H1 (cell line): ENCODE measurements around the gene CENPA. TPM values are rescaled to one million over a fixed set of nuclear protein-coding genes. Genes with fewer than 3 reads are reported as not detected.

Source experiments
- CTCF ChIA-PET: fragments of 300-600 bp; sonication (Branson Sonifier 250); formaldehyde crosslinking; loops from one replicate; lab custom pipeline; 2021; ENCODE audit not compliant: partially characterized antibody; lab: Charles Lee
- POLR2A ChIA-PET: fragments of 300-600 bp; sonication (Branson Sonifier 250); formaldehyde crosslinking; loops from one replicate; lab custom pipeline; 2021; ENCODE audit warnings: inconsistent platforms; ENCODE audit not compliant: partially characterized antibody; lab: Charles Lee
- DNase-seq, 2 experiments: peaks; one replicate each; pipeline versions ENCODE4 v3.0.0 to v3.0.0-alpha.2; 2010 to 2022; ENCODE audit warnings: low spot score in 2 of 2, low read depth in 1 of 2, mixed read lengths in 1 of 2
- FAIRE-seq: peaks from 2 replicates; lab custom pipeline; 2011; peaks lifted over from hg19 to GRCh38; lab: Jason Lieb, UNC
- H2AFZ ChIP-seq: 2 replicates; pipeline ENCODE4 v1.8.1; 2012; ENCODE audit warnings: low read length, inconsistent platforms
- H2AK5ac ChIP-seq: 2 replicates; pipeline ENCODE4 v1.6.1; 2013; ENCODE audit warnings: low read depth, low read length
- H2BK120ac ChIP-seq: replicated peaks from 2 replicates; pipeline ENCODE3; 2013; ENCODE audit warnings: low read depth, low read length, inconsistent platforms
- H2BK12ac ChIP-seq: 2 replicates; pipeline ENCODE4 v1.6.1; 2013; ENCODE audit warnings: low read depth, low read length
- H2BK15ac ChIP-seq: 2 replicates; pipeline ENCODE4 v1.6.1; 2013; ENCODE audit warnings: low read length
- H2BK20ac ChIP-seq: 2 replicates; pipeline ENCODE4 v1.6.1; 2013; ENCODE audit warnings: low read length
- H2BK5ac ChIP-seq: 2 replicates; pipeline ENCODE4 v1.6.1; 2013; ENCODE audit warnings: low read depth, low read length
- H3K14ac ChIP-seq: 2 replicates; pipeline ENCODE4 v1.6.1; 2013; ENCODE audit warnings: inconsistent platforms; ENCODE audit not compliant: insufficient read length
- H3K18ac ChIP-seq: 2 replicates; pipeline ENCODE4 v1.6.1; 2013; ENCODE audit warnings: low read length; ENCODE audit errors: extremely low read depth
- H3K23ac ChIP-seq: 2 replicates; pipeline ENCODE4 v1.6.1; 2013; ENCODE audit warnings: inconsistent platforms; ENCODE audit not compliant: insufficient read length
- H3K23me2 ChIP-seq: 2 replicates; pipeline ENCODE4 v1.6.1; 2013; ENCODE audit warnings: low read depth, low read length
- H3K27ac ChIP-seq: 2 replicates; pipeline ENCODE4 v1.6.1; 2011; ENCODE audit warnings: low read depth, low read length, inconsistent platforms
- H3K27me3 ChIP-seq, 4 experiments: replicated peaks in 1 of 4; 1 replicate in 1 of 4; 2 replicates in 3 of 4; pipeline versions ENCODE4 v1.6.1 to v1.8.1; 2011 to 2013; ENCODE audit warnings: low read length in 3 of 4, mild to moderate bottlenecking in 3 of 4, inconsistent platforms in 2 of 4, mixed read lengths in 2 of 4, moderate library complexity in 1 of 4; ENCODE audit not compliant: control insufficient read depth in 3 of 4, insufficient read depth in 3 of 4; ENCODE audit errors: extremely low read depth in 1 of 4
- H3K36me3 ChIP-seq, 4 experiments: 2 replicates each; pipeline versions ENCODE4 v1.6.1 to v1.8.1; 2011 to 2013; ENCODE audit warnings: mild to moderate bottlenecking in 4 of 4, low read length in 3 of 4, moderate library complexity in 2 of 4, control low read depth in 1 of 4, inconsistent platforms in 1 of 4; ENCODE audit not compliant: insufficient read depth in 4 of 4, control insufficient read depth in 2 of 4
- H3K4ac ChIP-seq: replicated peaks from 2 replicates; pipeline ENCODE3; 2013; ENCODE audit warnings: low read length, low read depth, mixed read lengths, inconsistent platforms; ENCODE audit not compliant: insufficient read length
- H3K4me1 ChIP-seq, 4 experiments: replicated peaks in 1 of 4; 1 replicate in 1 of 4; 2 replicates in 3 of 4; pipeline versions ENCODE4 v1.6.1 to v1.8.1; 2011 to 2013; ENCODE audit warnings: low read length in 3 of 4, inconsistent platforms in 2 of 4, mixed read lengths in 1 of 4; ENCODE audit not compliant: insufficient read depth in 4 of 4, control insufficient read depth in 3 of 4
- H3K4me2 ChIP-seq, 2 experiments: 2 replicates each; pipeline versions ENCODE4 v1.6.1 to v1.8.1; 2011 to 2013; ENCODE audit warnings: low read depth in 2 of 2, low read length in 2 of 2, control low read depth in 1 of 2, inconsistent platforms in 1 of 2, mild to moderate bottlenecking in 1 of 2; ENCODE audit not compliant: insufficient read depth in 1 of 2
- H3K4me3 ChIP-seq, 4 experiments: fragments of 200-600, 300-600 bp in 1 of 4; sonication (generic), shearing (Covaris generic), sonication (Bioruptor Twin) in 1 of 4; 2 replicates each; pipeline versions ENCODE4 v1.5.1 to v1.8.1; 2011 to 2016; ENCODE audit warnings: low read length in 4 of 4, low read depth in 3 of 4, control low read depth in 2 of 4, inconsistent platforms in 2 of 4, mild to moderate bottlenecking in 2 of 4, mixed read lengths in 1 of 4, moderate library complexity in 1 of 4; ENCODE audit not compliant: insufficient read depth in 2 of 4; ENCODE audit errors: extremely low read depth in 1 of 4
- H3K56ac ChIP-seq: replicated peaks from 2 replicates; pipeline ENCODE3; 2013; ENCODE audit warnings: low read depth, mild to moderate bottlenecking, mixed read lengths, low read length, inconsistent platforms; ENCODE audit not compliant: insufficient read length
- H3K79me1 ChIP-seq: 2 replicates; pipeline ENCODE4 v1.6.1; 2013; ENCODE audit warnings: low read depth, low read length, control low read depth
- H3K79me2 ChIP-seq, 2 experiments: 2 replicates each; pipeline versions ENCODE4 v1.6.1 to v1.8.1; 2012 to 2013; ENCODE audit warnings: low read length in 2 of 2, mild to moderate bottlenecking in 2 of 2, inconsistent platforms in 1 of 2; ENCODE audit not compliant: insufficient read depth in 2 of 2, control insufficient read depth in 1 of 2
- H3K9ac ChIP-seq, 4 experiments: replicated peaks in 1 of 4; 1 replicate in 1 of 4; 2 replicates in 3 of 4; pipeline versions ENCODE4 v1.6.1 to v1.8.1; 2011 to 2013; ENCODE audit warnings: low read depth in 3 of 4, low read length in 3 of 4, control low read depth in 2 of 4, mild to moderate bottlenecking in 2 of 4, moderate library complexity in 2 of 4, inconsistent platforms in 1 of 4; ENCODE audit errors: extremely low read depth in 1 of 4
- H3K9me3 ChIP-seq, 2 experiments: 2 replicates each; pipeline versions ENCODE4 v1.6.1 to v1.8.1; 2012 to 2013; ENCODE audit warnings: mild to moderate bottlenecking in 2 of 2, moderate library complexity in 2 of 2, control low read depth in 1 of 2, inconsistent platforms in 1 of 2, low read depth in 1 of 2, low read length in 1 of 2, mixed read lengths in 1 of 2; ENCODE audit not compliant: insufficient read depth in 2 of 2
- H4K20me1 ChIP-seq, 2 experiments: replicated peaks in 1 of 2; 2 replicates each; pipeline versions ENCODE3 to v1.8.1; 2011 to 2013; ENCODE audit warnings: inconsistent platforms in 2 of 2, low read length in 2 of 2, mild to moderate bottlenecking in 1 of 2; ENCODE audit not compliant: insufficient read depth in 2 of 2, control insufficient read depth in 1 of 2
- H4K5ac ChIP-seq: 2 replicates; pipeline ENCODE4 v1.6.1; 2013; ENCODE audit warnings: low read length, low read depth, mixed read lengths, inconsistent platforms; ENCODE audit not compliant: insufficient read length
- H4K8ac ChIP-seq: 2 replicates; pipeline ENCODE4 v1.8.0; 2013; ENCODE audit warnings: mild to moderate bottlenecking, moderate library complexity, low read length, inconsistent platforms; ENCODE audit not compliant: insufficient read depth; ENCODE audit errors: extremely low read depth
- H4K91ac ChIP-seq: replicated peaks from 2 replicates; pipeline ENCODE3; 2013; ENCODE audit warnings: low read length, mixed read lengths, inconsistent platforms; ENCODE audit not compliant: insufficient read length
- BACH1 ChIP-seq: IDR thresholded peaks from 2 replicates; pipeline ENCODE4 v1.6.1; 2012; ENCODE audit warnings: low read length, improper control_type of control experiment
- BRCA1 ChIP-seq: IDR thresholded peaks from 2 replicates; pipeline ENCODE4 v1.6.1; 2012; ENCODE audit warnings: low read depth, low read length, improper control_type of control experiment
- CHD2 ChIP-seq: IDR thresholded peaks from 2 replicates; pipeline ENCODE4 v1.6.1; 2012; ENCODE audit warnings: low read length, improper control_type of control experiment
- CTBP2 ChIP-seq: IDR thresholded peaks from 2 replicates; pipeline ENCODE4 v1.7.0; 2011; ENCODE audit warnings: borderline replicate concordance, mild to moderate bottlenecking, moderate library complexity, mixed read lengths, low read length; ENCODE audit not compliant: insufficient read depth, insufficient read length
- FOSL1 ChIP-seq: IDR thresholded peaks from 2 replicates; pipeline ENCODE4 v1.6.1; 2011; ENCODE audit warnings: mild to moderate bottlenecking, low read depth, low read length, moderate library complexity; ENCODE audit not compliant: insufficient read depth
- JUND ChIP-seq: IDR thresholded peaks from 2 replicates; pipeline ENCODE4 v1.6.1; 2011; ENCODE audit warnings: mild to moderate bottlenecking, improper control_type of control experiment, low read length
- KDM5A ChIP-seq: fragments of 200-600 bp; IDR thresholded peaks from 2 replicates; pipeline ENCODE4 v1.7.1; 2012; ENCODE audit warnings: mild to moderate bottlenecking, low read length, inconsistent platforms, mixed read lengths
- NRF1 ChIP-seq: IDR thresholded peaks from 2 replicates; pipeline ENCODE4 v1.6.1; 2011; ENCODE audit warnings: mild to moderate bottlenecking, low read depth, low read length, improper control_type of control experiment
- SIX5 ChIP-seq: IDR thresholded peaks from 2 replicates; pipeline ENCODE4 v1.6.1; 2011; ENCODE audit warnings: mild to moderate bottlenecking, low read depth, low read length
- SP1 ChIP-seq: IDR thresholded peaks from 2 replicates; pipeline ENCODE4 v1.6.1; 2011; ENCODE audit warnings: low read depth, low read length
- WGBS, 2 experiments: shearing (Covaris generic) in 1 of 2; methylation state at CpG; one replicate each; pipeline versions ENCODE4 v1.1.6 to v1.1.7; 2013 to 2015; ENCODE audit warnings: low lambda C conversion rate in 2 of 2, mixed read lengths in 2 of 2, inconsistent platforms in 1 of 2, low coverage in 1 of 2, missing lambda C conversion rate in 1 of 2; ENCODE audit not compliant: insufficient replicate concordance in 2 of 2, insufficient coverage in 1 of 2, insufficient read length in 1 of 2; ENCODE audit errors: extremely low coverage in 1 of 2, missing lambda C conversion rate in 1 of 2; 5-methylcytosine and 5-hydroxymethylcytosine counted together
- polyA plus RNA-seq, 7 experiments: library from polyadenylated mRNA; depleted of rRNA in 3 of 7; stranded (reverse) in 5 of 7; unstranded in 2 of 7; fragments of >200 nt in 5 of 7; fragments of 200-250 nt in 2 of 7; gene quantifications; 1 replicate in 5 of 7; 2 replicates in 1 of 7; 4 replicates in 1 of 7; pipeline versions ENCODE4 v1.2.1 to v1.2.3, GENCODE V29; 2011 to 2013; ENCODE audit warnings: missing spikeins in 2 of 7, mixed read lengths in 2 of 7
- total RNA-seq: library from RNA; stranded (reverse); fragmentation: NEBNext Ultra II Directional; extraction: Animal tissue kit (Norgen Biotek cat#: 25700); gene quantifications from 2 replicates; pipeline ENCODE4 v1.2.1, GENCODE V29; 2021
- TF ChIP-seq, protein P1 (sequence below), 3 experiments: IDR thresholded peaks; 1 replicate in 2 of 3; 2 replicates in 1 of 3; pipeline versions ENCODE4 v1.5.1 to v1.6.1; 2011; ENCODE audit warnings: low read length in 3 of 3, mild to moderate bottlenecking in 3 of 3, inconsistent platforms in 2 of 3, low read depth in 1 of 3, moderate library complexity in 1 of 3; ENCODE audit not compliant: insufficient read depth in 1 of 3; ENCODE audit errors: control extremely low read depth in 1 of 3

The CENPA gene
- total and polyA plus RNA-seq, 2 of the 8 experiments (the other 6 are each of a cell fraction or from before 2014, with no cell fraction given), result 19.4 to 30.9 TPM

DNA sequence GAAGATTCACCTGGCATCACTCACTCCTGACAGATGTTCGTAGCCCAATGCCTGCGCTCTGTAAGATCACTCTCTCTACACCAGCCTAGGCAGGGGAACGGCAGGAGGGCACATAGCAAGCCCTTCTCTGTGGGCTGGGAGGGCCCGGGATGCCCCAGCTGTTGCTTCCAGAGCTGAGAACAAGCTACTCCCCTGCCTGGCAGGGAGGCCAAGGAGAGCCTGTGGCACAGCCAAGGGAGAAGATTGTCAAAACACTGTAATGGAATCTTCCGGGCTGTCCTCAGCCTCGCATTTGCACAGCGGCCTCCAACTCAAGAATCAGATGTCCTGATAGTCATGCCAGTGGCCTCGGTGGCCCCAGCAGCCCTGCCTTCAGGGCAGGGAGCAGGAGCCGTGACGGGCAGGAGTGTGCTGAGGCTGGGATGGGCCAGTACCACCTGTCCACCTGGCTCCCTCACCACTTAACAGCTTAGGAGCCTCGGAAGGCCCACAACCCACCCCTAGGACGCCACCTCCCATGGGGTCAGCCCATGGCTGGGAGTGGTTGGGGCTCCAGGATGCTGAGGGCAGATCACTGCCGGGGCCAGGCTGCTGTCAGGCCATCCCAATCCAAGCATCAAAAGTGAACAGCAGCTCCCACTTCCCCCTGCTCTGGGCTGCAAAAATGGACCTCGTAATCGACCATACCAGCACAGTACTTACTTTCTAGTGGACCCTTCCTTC is 43.6 kb upstream of the CENPA start:
- no peak overlapping the region for H4K91ac ChIP-seq
- TF ChIP-seq BACH1, result no peak
- no peak for TF ChIP-seq NRF1
- no peak for TF ChIP-seq JUND
- no peak for TF ChIP-seq CTBP2
- TF ChIP-seq, protein P1, sequence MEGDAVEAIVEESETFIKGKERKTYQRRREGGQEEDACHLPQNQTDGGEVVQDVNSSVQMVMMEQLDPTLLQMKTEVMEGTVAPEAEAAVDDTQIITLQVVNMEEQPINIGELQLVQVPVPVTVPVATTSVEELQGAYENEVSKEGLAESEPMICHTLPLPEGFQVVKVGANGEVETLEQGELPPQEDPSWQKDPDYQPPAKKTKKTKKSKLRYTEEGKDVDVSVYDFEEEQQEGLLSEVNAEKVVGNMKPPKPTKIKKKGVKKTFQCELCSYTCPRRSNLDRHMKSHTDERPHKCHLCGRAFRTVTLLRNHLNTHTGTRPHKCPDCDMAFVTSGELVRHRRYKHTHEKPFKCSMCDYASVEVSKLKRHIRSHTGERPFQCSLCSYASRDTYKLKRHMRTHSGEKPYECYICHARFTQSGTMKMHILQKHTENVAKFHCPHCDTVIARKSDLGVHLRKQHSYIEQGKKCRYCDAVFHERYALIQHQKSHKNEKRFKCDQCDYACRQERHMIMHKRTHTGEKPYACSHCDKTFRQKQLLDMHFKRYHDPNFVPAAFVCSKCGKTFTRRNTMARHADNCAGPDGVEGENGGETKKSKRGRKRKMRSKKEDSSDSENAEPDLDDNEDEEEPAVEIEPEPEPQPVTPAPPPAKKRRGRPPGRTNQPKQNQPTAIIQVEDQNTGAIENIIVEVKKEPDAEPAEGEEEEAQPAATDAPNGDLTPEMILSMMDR (IDR thresholded peaks at IDR 0.05; ENCODE audit: control extremely low read depth in 1 of 3, insufficient read depth in 1 of 3, low read depth in 1 of 3, low read length in 3 of 3), result no peak
- no peak for TF ChIP-seq BRCA1
- no peak for TF ChIP-seq SP1
- no peak for TF ChIP-seq SIX5
- no peak for TF ChIP-seq FOSL1
- no peak for TF ChIP-seq CHD2
- no peak for TF ChIP-seq KDM5A

More for the DNA sequence above, 43.6 kb upstream of the CENPA start:
- 89% methylated on average over 15 of the region's 15 CpGs; no CpG with 5 or more reads in 1 of the 2 experiments for WGBS, 2 experiments
- no peak overlapping the region for H3K23ac ChIP-seq
- no peaks in the 10 kb centered on the region for H3K23me2 ChIP-seq
- H3K27me3 ChIP-seq, result no peaks in the 10 kb centered on the region
- no peak overlapping the region for H2AFZ ChIP-seq
- H3K79me1 ChIP-seq, result no peaks in the 10 kb centered on the region
- no peak overlapping the region for H4K5ac ChIP-seq
- no peak overlapping the region for H3K4me2 ChIP-seq
- DNase-seq (no peak), FAIRE-seq (no peak)
- H3K4ac ChIP-seq, result no peak overlapping the region
- no peak overlapping the region for H2BK15ac ChIP-seq
- H2BK20ac ChIP-seq, result no peak overlapping the region
- H3K36me3 ChIP-seq, result no peaks in the 10 kb centered on the region
- H3K4me1 ChIP-seq, result no peaks in the 10 kb centered on the region
- no peaks in the 10 kb centered on the region for H3K79me2 ChIP-seq
- H3K4me3 ChIP-seq, result no peak overlapping the region
- no peak overlapping the region for H3K27ac ChIP-seq
- H2AK5ac ChIP-seq, result no peak overlapping the region
- no peak overlapping the region for H3K9ac ChIP-seq
- H2BK5ac ChIP-seq, result no peak overlapping the region
- H4K8ac ChIP-seq, result no peak overlapping the region
- no peak overlapping the region for H2BK120ac ChIP-seq
- ChIA-PET POLR2A (interaction anchor here (1.4 kb wide), 1 partner anchor 220 kb away, joined by 3 read pairs; no protein-coding TSS in a partner anchor), CTCF (interaction anchor here (1.0 to 14.9 kb wide), 8 partner anchors 9 to 187 kb away, joined by 4 to 367 read pairs (median 17); no protein-coding TSS in a partner anchor)
- H2BK12ac ChIP-seq, result no peak overlapping the region
- no peak overlapping the region for H3K14ac ChIP-seq
- H3K9me3 ChIP-seq, result no peaks in the 10 kb centered on the region
- no peaks in the 10 kb centered on the region for H4K20me1 ChIP-seq
- no peak overlapping the region for H3K18ac ChIP-seq
- H3K56ac ChIP-seq, result no peak overlapping the region
